ENCODE results near the gene WDFY4. TPM values are rescaled to one million over a fixed set of nuclear protein-coding genes. Genes with fewer than 3 reads are reported as not detected.

Gene WDFY4
- total and polyA plus RNA-seq, 9 donors, result 1.2 to 3.9 (median 2.4) TPM

GRCh38 chr10:48707472-48707871 is 22.8 kb downstream of the WDFY4 start:
- Histone ChIP-seq H3K4me1 (ENCODE audit: control insufficient read depth, insufficient read depth, low read length) (peaks cover 19% of the 10 kb centered on the region), H3K36me3 (ENCODE audit: control insufficient read depth, insufficient read depth, low read length) (no peaks in the 10 kb centered on the region), H3K9me3 (replicated peaks; ENCODE audit: control insufficient read depth, low read depth, low read length) (no peaks in the 10 kb centered on the region), H3K4me3 (ENCODE audit: low read length) (no peak overlapping the region), H3K27ac (ENCODE audit: low read length) (no peak overlapping the region), H3K27me3 (ENCODE audit: control insufficient read depth, insufficient read depth, low read length) (no peaks in the 10 kb centered on the region)
- no peak for DNase-seq
- 63% methylated on average over 1 of the region's 2 CpGs for WGBS (ENCODE audit: insufficient coverage)

DNA sequence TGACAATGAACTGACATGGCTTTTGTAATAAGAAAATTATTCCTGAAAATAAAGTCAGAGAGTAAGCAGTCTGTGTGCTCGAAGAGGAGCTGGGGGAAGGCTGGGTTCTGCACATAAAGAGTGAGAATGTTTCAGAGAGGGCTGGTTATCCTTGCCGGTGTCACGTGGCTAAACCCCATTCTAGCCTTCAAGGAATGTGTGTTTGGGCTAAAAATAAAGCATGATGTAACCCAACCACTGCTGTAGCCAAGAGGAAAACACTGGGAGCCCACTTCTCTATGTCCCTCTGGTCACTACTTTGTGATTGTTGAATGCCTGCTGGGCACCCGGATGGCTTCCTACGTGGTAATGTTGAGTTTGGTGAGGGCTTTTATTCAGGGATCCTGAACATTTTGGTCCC is 23.5 kb downstream of the WDFY4 start:
- Histone ChIP-seq H3K4me3 (ENCODE audit: low read length) (no peak overlapping the region), H3K9me3 (replicated peaks; ENCODE audit: control insufficient read depth, low read depth, low read length) (no peaks in the 10 kb centered on the region), H3K36me3 (ENCODE audit: control insufficient read depth, insufficient read depth, low read length) (no peaks in the 10 kb centered on the region), H3K4me1 (ENCODE audit: control insufficient read depth, insufficient read depth, low read length) (peaks cover 19% of the 10 kb centered on the region), H3K27me3 (ENCODE audit: control insufficient read depth, insufficient read depth, low read length) (no peaks in the 10 kb centered on the region), H3K27ac (ENCODE audit: low read length) (peak overlapping the region; percentile 16)
- DNase-seq, result peak; percentile 67
- 28% methylated on average over 3 of the region's 5 CpGs for WGBS (ENCODE audit: insufficient coverage)

DNA sequence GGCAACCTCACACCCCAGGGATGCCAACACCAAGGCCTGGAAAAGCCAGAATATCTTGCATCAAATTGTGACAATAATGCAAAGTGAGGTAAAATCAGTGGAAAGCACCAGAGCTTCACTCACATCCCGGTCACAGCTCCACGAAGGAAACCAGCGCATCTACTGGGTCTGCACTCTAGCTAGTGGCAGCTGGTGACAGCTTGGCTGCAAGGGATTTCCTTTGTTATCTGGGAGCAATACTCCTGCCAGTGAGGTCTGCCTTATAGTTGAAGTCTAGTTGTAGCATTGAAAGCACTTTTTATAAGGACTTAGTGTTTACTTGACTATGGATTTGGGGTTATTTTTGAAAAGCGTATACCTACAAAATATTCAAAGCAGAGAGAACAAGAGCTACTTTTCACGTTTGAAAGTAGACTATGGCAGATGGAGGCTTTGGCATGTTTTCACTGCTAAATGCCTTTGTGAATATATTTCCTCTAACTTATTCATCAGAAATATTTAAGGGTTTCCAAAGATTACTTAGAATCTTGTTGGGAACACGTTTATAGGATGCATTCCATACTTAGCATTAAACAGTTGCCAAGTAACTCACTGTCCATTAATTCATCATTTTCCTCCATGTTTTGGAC is 26.1 kb downstream of the WDFY4 start:
- Histone ChIP-seq H3K27me3 (ENCODE audit: control insufficient read depth, insufficient read depth, low read length) (peaks cover 4% of the 10 kb centered on the region), H3K36me3 (ENCODE audit: control insufficient read depth, insufficient read depth, low read length) (no peaks in the 10 kb centered on the region), H3K9me3 (replicated peaks; ENCODE audit: control insufficient read depth, low read depth, low read length) (peaks cover 7% of the 10 kb centered on the region), H3K4me3 (ENCODE audit: low read length) (no peak overlapping the region), H3K27ac (ENCODE audit: low read length) (no peak overlapping the region), H3K4me1 (ENCODE audit: control insufficient read depth, insufficient read depth, low read length) (peaks cover 12% of the 10 kb centered on the region)
- no peak for DNase-seq
- WGBS (ENCODE audit: insufficient coverage), result 67% methylated on average over 1 of the region's 6 CpGs

DNA sequence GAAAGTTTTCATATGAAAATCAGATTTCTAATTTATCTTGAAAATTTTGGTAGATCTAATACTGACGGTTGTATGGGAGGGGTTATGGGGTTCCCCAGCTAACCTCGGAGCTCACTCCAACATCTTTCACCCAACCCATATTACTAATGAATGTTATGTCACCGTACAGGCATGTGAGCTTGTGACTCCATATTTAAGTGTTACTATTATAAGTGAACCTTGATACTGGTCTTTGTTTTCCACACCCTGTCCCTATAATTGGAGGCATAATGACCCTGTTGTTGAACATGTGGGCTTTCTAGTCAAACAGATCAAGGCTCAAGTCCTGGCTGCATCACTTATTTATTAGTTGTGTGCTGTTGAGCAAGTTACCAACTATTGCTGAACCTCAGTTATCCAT is 27.2 kb downstream of the WDFY4 start:
- Histone ChIP-seq H3K36me3 (ENCODE audit: control insufficient read depth, insufficient read depth, low read length) (no peaks in the 10 kb centered on the region), H3K9me3 (replicated peaks; ENCODE audit: control insufficient read depth, low read depth, low read length) (peaks cover 7% of the 10 kb centered on the region), H3K27me3 (ENCODE audit: control insufficient read depth, insufficient read depth, low read length) (peaks cover 4% of the 10 kb centered on the region), H3K27ac (ENCODE audit: low read length) (no peak overlapping the region), H3K4me1 (ENCODE audit: control insufficient read depth, insufficient read depth, low read length) (peaks cover 12% of the 10 kb centered on the region), H3K4me3 (ENCODE audit: low read length) (no peak overlapping the region)
- DNase-seq, result no peak
- WGBS (ENCODE audit: insufficient coverage), result no CpG with 5 or more reads among the region's 3 CpGs

DNA sequence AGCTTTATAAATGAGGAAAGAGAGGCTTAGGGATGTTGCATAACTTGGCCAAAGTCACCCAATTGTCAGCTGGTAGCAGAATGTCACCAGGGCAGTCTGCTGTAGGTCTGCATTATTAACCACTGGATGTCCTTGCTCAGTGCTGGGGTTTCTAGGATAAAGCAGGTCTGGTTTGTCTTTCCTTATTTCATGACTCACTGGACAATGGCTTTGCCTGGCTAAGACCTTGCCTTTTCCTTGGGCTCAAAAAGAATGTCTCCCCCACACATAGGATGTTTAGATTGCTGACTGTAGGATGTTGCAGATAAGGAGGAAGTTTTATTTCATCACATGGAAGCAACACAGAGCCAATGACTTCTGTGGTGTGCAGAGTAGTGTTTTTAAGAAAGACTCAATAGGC is 29.4 kb downstream of the WDFY4 start:
- H3K27me3 ChIP-seq (ENCODE audit: control insufficient read depth, insufficient read depth, low read length), result peaks cover 4% of the 10 kb centered on the region
- no peaks in the 10 kb centered on the region for H3K4me1 ChIP-seq (ENCODE audit: control insufficient read depth, insufficient read depth, low read length)
- no peak overlapping the region for H3K4me3 ChIP-seq (ENCODE audit: low read length)
- DNase-seq, result no peak
- peaks cover 7% of the 10 kb centered on the region for H3K9me3 ChIP-seq (replicated peaks; ENCODE audit: control insufficient read depth, low read depth, low read length)
- H3K27ac ChIP-seq (ENCODE audit: low read length), result no peak overlapping the region
- no peaks in the 10 kb centered on the region for H3K36me3 ChIP-seq (ENCODE audit: control insufficient read depth, insufficient read depth, low read length)

GRCh38 chr10:48716416-48716815 is 31.7 kb downstream of the WDFY4 start:
- Histone ChIP-seq H3K4me1 (ENCODE audit: control insufficient read depth, insufficient read depth, low read length) (peaks cover 3% of the 10 kb centered on the region), H3K36me3 (ENCODE audit: control insufficient read depth, insufficient read depth, low read length) (no peaks in the 10 kb centered on the region), H3K27ac (ENCODE audit: low read length) (no peak overlapping the region), H3K4me3 (ENCODE audit: low read length) (no peak overlapping the region), H3K27me3 (ENCODE audit: control insufficient read depth, insufficient read depth, low read length) (peaks cover 4% of the 10 kb centered on the region), H3K9me3 (replicated peaks; ENCODE audit: control insufficient read depth, low read depth, low read length) (peaks cover 7% of the 10 kb centered on the region)
- WGBS (ENCODE audit: insufficient coverage), result 46% methylated on average over 4 of the region's 4 CpGs
- DNase-seq, result no peak

GRCh38 chr10:48720611-48721010 is 35.9 kb downstream of the WDFY4 start:
- WGBS (ENCODE audit: insufficient coverage), result 42% methylated on average over 2 of the region's 5 CpGs
- Histone ChIP-seq H3K27me3 (ENCODE audit: control insufficient read depth, insufficient read depth, low read length) (peaks cover 2% of the 10 kb centered on the region), H3K27ac (ENCODE audit: low read length) (no peak overlapping the region), H3K4me3 (ENCODE audit: low read length) (no peak overlapping the region), H3K36me3 (ENCODE audit: control insufficient read depth, insufficient read depth, low read length) (no peaks in the 10 kb centered on the region), H3K9me3 (replicated peaks; ENCODE audit: control insufficient read depth, low read depth, low read length) (no peaks in the 10 kb centered on the region), H3K4me1 (ENCODE audit: control insufficient read depth, insufficient read depth, low read length) (peaks cover 4% of the 10 kb centered on the region)
- DNase-seq, result no peak

DNA sequence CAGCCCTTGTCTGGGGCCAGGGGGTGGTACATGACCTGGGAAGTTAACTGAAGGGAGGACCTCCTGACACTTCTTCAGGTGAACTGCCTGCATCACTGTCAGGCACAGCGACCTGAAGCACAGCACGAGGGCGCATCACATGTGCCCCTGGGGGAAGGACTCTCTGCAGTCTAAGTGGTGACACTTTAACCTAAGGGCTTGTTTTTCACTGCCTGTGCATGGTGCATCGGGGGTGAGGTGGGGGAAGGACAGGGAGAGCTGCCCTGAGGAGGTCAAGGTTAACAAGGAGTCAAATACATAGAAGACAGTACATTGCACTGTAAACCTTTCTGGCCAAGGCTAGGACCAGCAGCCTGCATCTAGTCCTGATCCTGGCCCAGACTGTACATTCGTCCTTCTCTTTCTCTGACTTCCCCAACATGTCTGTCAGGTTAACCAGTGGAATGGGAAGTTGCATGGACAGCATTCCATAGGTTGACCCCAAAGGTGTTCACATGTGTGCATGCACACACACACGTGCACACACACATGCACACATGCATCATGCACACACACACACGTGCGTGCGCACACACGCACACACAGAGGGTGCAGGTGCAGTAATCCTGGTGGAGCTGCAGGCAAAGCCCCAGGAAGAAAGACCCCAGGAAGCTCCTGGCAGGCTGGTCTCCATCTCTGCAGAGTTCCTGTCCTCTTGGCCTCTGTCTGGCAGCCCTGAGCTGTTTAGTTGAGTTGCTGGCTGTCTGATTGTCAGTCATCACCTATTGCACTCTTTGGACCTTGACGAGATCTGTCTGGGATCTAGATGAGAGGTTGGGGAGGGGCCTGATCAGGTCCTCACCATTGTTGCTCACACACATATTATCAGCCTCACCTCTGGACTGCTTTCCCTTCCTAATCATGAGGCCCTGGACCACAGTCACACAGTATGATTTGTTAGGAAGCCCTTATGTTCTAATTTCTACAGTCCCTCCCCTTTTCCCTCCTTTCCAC is 37.8 kb downstream of the WDFY4 start:
- no peaks in the 10 kb centered on the region for H3K36me3 ChIP-seq (ENCODE audit: control insufficient read depth, insufficient read depth, low read length)

GRCh38 chr10:48724127-48724526 is 39.5 kb downstream of the WDFY4 start:
- Histone ChIP-seq H3K4me3 (ENCODE audit: low read length) (no peak overlapping the region), H3K27me3 (ENCODE audit: control insufficient read depth, insufficient read depth, low read length) (peaks cover 5% of the 10 kb centered on the region), H3K9me3 (replicated peaks; ENCODE audit: control insufficient read depth, low read depth, low read length) (no peaks in the 10 kb centered on the region), H3K36me3 (ENCODE audit: control insufficient read depth, insufficient read depth, low read length) (no peaks in the 10 kb centered on the region), H3K4me1 (ENCODE audit: control insufficient read depth, insufficient read depth, low read length) (peaks cover 7% of the 10 kb centered on the region), H3K27ac (ENCODE audit: low read length) (no peak overlapping the region)
- 69% methylated on average over 5 of the region's 7 CpGs for WGBS (ENCODE audit: insufficient coverage)
- DNase-seq, result no peak

More for the DNA sequence above, 37.8 kb downstream of the WDFY4 start:
- Histone ChIP-seq H3K9me3 (replicated peaks; ENCODE audit: control insufficient read depth, low read depth, low read length) (no peaks in the 10 kb centered on the region), H3K4me3 (ENCODE audit: low read length) (no peak overlapping the region), H3K4me1 (ENCODE audit: control insufficient read depth, insufficient read depth, low read length) (peaks cover 7% of the 10 kb centered on the region), H3K27ac (ENCODE audit: low read length) (no peak overlapping the region), H3K27me3 (ENCODE audit: control insufficient read depth, insufficient read depth, low read length) (peaks cover 2% of the 10 kb centered on the region)
- no peak for DNase-seq
- WGBS (ENCODE audit: insufficient coverage), result 76% methylated on average over 9 of the region's 11 CpGs

DNA sequence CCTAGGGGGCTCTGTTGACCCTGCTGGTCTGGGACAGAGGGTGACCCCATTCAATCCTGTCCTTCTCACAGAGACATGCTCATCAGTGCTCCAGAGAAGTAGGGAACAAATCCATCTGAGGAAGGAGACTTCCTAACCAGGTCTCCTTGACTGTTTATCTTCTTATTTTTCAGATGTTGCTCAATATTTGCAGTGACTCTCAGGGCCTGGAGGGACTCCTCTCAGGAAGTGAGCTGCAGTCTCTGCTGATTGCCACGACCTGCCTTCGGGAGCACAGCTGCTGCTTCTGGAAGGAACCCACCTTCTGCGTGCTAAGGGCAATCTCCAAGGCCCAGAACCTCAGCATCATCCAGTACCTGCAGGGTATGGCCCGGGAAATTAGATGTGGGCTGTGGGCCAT is 41.0 kb downstream of the WDFY4 start:
- Histone ChIP-seq H3K9me3 (replicated peaks; ENCODE audit: control insufficient read depth, low read depth, low read length) (no peaks in the 10 kb centered on the region), H3K4me1 (ENCODE audit: control insufficient read depth, insufficient read depth, low read length) (peaks cover 5% of the 10 kb centered on the region), H3K27me3 (ENCODE audit: control insufficient read depth, insufficient read depth, low read length) (peaks cover 9% of the 10 kb centered on the region), H3K36me3 (ENCODE audit: control insufficient read depth, insufficient read depth, low read length) (no peaks in the 10 kb centered on the region), H3K4me3 (ENCODE audit: low read length) (no peak overlapping the region), H3K27ac (ENCODE audit: low read length) (no peak overlapping the region)
- 40% methylated on average over 3 of the region's 4 CpGs for WGBS (ENCODE audit: insufficient coverage)
- no peak for DNase-seq

All from muscle of leg (tissue), 11 donors.